Smooth muscle cell (in vitro differentiated cells): ENCODE data around the gene SLFN5. TPM values are rescaled to one million over a fixed set of nuclear protein-coding genes. Genes with fewer than 3 reads are reported as not detected.

Experiments used
- DNase-seq: peaks from one replicate; lab custom pipeline; 2025; ENCODE audit not compliant: unreplicated experiment; lab: John Stamatoyannopoulos, UW
- H2AFZ ChIP-seq: fragments of 200-600 bp; sonication (generic); 2 replicates; pipeline ENCODE4 v1.6.0; 2016; ENCODE audit warnings: antibody characterized with exemption, low read depth, mild to moderate bottlenecking
- H3F3A ChIP-seq: fragments of 200-600 bp; sonication (generic); 2 replicates; pipeline ENCODE4 v1.6.0; 2017; ENCODE audit warnings: antibody characterized with exemption, low read depth
- H3K27ac ChIP-seq: fragments of 200-600 bp; sonication (generic); 2 replicates; pipeline ENCODE4 v1.5.1; 2016; ENCODE audit warnings: low read depth, mild to moderate bottlenecking
- H3K27me3 ChIP-seq: fragments of 200-600 bp; sonication (generic); 2 replicates; pipeline ENCODE4 v1.6.1; 2016; ENCODE audit warnings: low read depth, mild to moderate bottlenecking
- H3K36me3 ChIP-seq: fragments of 200-600 bp; sonication (generic); 2 replicates; pipeline ENCODE4 v1.5.1; 2016; ENCODE audit warnings: low read depth
- H3K4me1 ChIP-seq: fragments of 200-600 bp; sonication (generic); 2 replicates; pipeline ENCODE4 v1.5.1; 2016; ENCODE audit warnings: low read depth
- H3K4me2 ChIP-seq: fragments of 200-600 bp; sonication (generic); 2 replicates; pipeline ENCODE4 v1.6.0; 2016; ENCODE audit warnings: mild to moderate bottlenecking
- H3K4me3 ChIP-seq: fragments of 200-600 bp; sonication (generic); 2 replicates; pipeline ENCODE4 v1.5.1; 2016; ENCODE audit warnings: mild to moderate bottlenecking
- H3K79me2 ChIP-seq: fragments of 200-600 bp; sonication (generic); 2 replicates; pipeline ENCODE4 v1.6.0; 2016; ENCODE audit warnings: low read depth, mild to moderate bottlenecking
- H3K9ac ChIP-seq: fragments of 200-600 bp; sonication (generic); 2 replicates; pipeline ENCODE4 v1.6.0; 2016; ENCODE audit warnings: low read depth
- H3K9me3 ChIP-seq: fragments of 200-600 bp; sonication (generic); replicated peaks from 2 replicates; pipeline ENCODE4 v1.5.1; 2016; ENCODE audit warnings: low read depth
- H4K20me1 ChIP-seq: fragments of 200-600 bp; sonication (generic); 2 replicates; pipeline ENCODE4 v1.6.0; 2016; ENCODE audit warnings: low read depth
- CTCF ChIP-seq: fragments of 200-600 bp; sonication (generic); IDR thresholded peaks from 2 replicates; pipeline ENCODE4 v1.5.1; 2017; ENCODE audit warnings: borderline replicate concordance, mild to moderate bottlenecking, antibody characterized with exemption; ENCODE audit not compliant: insufficient read depth, poor library complexity, severe bottlenecking
- WGBS: methylation state at CpG from one replicate; pipeline ENCODE4 v1.1.7; 2016; ENCODE audit warnings: low lambda C conversion rate; 5-methylcytosine and 5-hydroxymethylcytosine counted together
- polyA plus RNA-seq: library from polyadenylated mRNA; unstranded; fragments of >200 nt; fragmentation: Nextera tagmentation; extraction: Ambion mirVana; gene quantifications from 2 replicates; pipeline ENCODE4 v1.2.1, GENCODE V29; 2016
- total RNA-seq: library from RNA; depleted of rRNA; stranded (reverse); fragments of >200 nt; gene quantifications from 2 replicates; pipeline ENCODE4 v1.2.3, GENCODE V29; 2014

SLFN5 gene
- total and polyA plus RNA-seq, 2 experiments from 2014 or later: 8.8 to 16.0 TPM

- WGBS: 90% methylated on average over 2 of the region's 2 CpGs
- H3K27ac ChIP-seq: no peak overlapping the region
- H3K9me3 ChIP-seq: no peaks in the 10 kb centered on the region
- H3K4me1 ChIP-seq: no peaks in the 10 kb centered on the region
- H3K36me3 ChIP-seq: no peaks in the 10 kb centered on the region
- DNase-seq: no peak
- no peaks in the 10 kb centered on the region for H3F3A ChIP-seq
- no peak overlapping the region for H3K9ac ChIP-seq
- H3K4me2 ChIP-seq: no peak overlapping the region
- no peak for TF ChIP-seq CTCF
- peaks cover 72% of the 10 kb centered on the region for H4K20me1 ChIP-seq
- H3K79me2 ChIP-seq: peaks cover 21% of the 10 kb centered on the region
- no peak overlapping the region for H2AFZ ChIP-seq
- H3K4me3 ChIP-seq: no peak overlapping the region
- H3K27me3 ChIP-seq: no peaks in the 10 kb centered on the region
Observed at GRCh38 chr17:35252651-35253050, 9.8 kb downstream of the SLFN5 start.

- H3K36me3 ChIP-seq: no peaks in the 10 kb centered on the region
- 67% methylated on average over 8 of the region's 8 CpGs for WGBS
- H2AFZ ChIP-seq: no peak overlapping the region
- H3K9ac ChIP-seq: no peak overlapping the region
- no peak for TF ChIP-seq CTCF
- H3K9me3 ChIP-seq: no peaks in the 10 kb centered on the region
- H3K79me2 ChIP-seq: peaks cover 17% of the 10 kb centered on the region
- DNase-seq: no peak
- H3K4me2 ChIP-seq: peak overlapping the region; percentile 5
- H3K4me3 ChIP-seq: no peak overlapping the region
- no peaks in the 10 kb centered on the region for H3K27me3 ChIP-seq
- H3K27ac ChIP-seq: peak overlapping the region; percentile 65
- no peaks in the 10 kb centered on the region for H3F3A ChIP-seq
- no peaks in the 10 kb centered on the region for H3K4me1 ChIP-seq
- H4K20me1 ChIP-seq: peaks cover 66% of the 10 kb centered on the region
Observed at GRCh38 chr17:35254107-35254773, 11.4 kb downstream of the SLFN5 start.

GRCh38 chr17:35255316-35255715, 12.4 kb downstream of the SLFN5 start:
- no peaks in the 10 kb centered on the region for H3K27me3 ChIP-seq
- H3K4me2 ChIP-seq: no peak overlapping the region
- H3F3A ChIP-seq: no peaks in the 10 kb centered on the region
- peak overlapping the region; percentile 65 for H3K27ac ChIP-seq
- no peak for TF ChIP-seq CTCF
- no peaks in the 10 kb centered on the region for H3K9me3 ChIP-seq
- peaks cover 17% of the 10 kb centered on the region for H3K79me2 ChIP-seq
- H4K20me1 ChIP-seq: peaks cover 69% of the 10 kb centered on the region
- H3K4me1 ChIP-seq: no peaks in the 10 kb centered on the region
- H3K4me3 ChIP-seq: no peak overlapping the region
- DNase-seq: no peak
- 97% methylated on average over 4 of the region's 4 CpGs for WGBS
- H3K9ac ChIP-seq: no peak overlapping the region
- H2AFZ ChIP-seq: no peak overlapping the region
- no peaks in the 10 kb centered on the region for H3K36me3 ChIP-seq

- no peak for DNase-seq
- H3K4me2 ChIP-seq: no peak overlapping the region
- H2AFZ ChIP-seq: no peak overlapping the region
- H3K4me1 ChIP-seq: no peaks in the 10 kb centered on the region
- no peak overlapping the region for H3K9ac ChIP-seq
- H3F3A ChIP-seq: no peaks in the 10 kb centered on the region
- H3K36me3 ChIP-seq: no peaks in the 10 kb centered on the region
- no peak for TF ChIP-seq CTCF
- no peak overlapping the region for H3K4me3 ChIP-seq
- H3K27ac ChIP-seq: no peak overlapping the region
- peaks cover 13% of the 10 kb centered on the region for H3K79me2 ChIP-seq
- 72% methylated on average over 5 of the region's 5 CpGs for WGBS
- H4K20me1 ChIP-seq: peaks cover 66% of the 10 kb centered on the region
- H3K9me3 ChIP-seq: no peaks in the 10 kb centered on the region
- no peaks in the 10 kb centered on the region for H3K27me3 ChIP-seq
Observed at GRCh38 chr17:35256629-35257028, 13.8 kb downstream of the SLFN5 start.
